Measurements from ENCODE around the gene PIGC.

The PIGC gene

GRCh38 chr1:172443666-172444453 is at the start of gene PIGC:
Gene PIGC (minus strand): TSS chr1:172444069. CDS start chr1:172442622, 1,447 bp downstream.
- peak within 1 kb of the TSS; percentile 8 to 96 (median 90) for H3K9ac ChIP-seq (ENCODE audit: low read length in 5 of 5)
- peaks cover 0 to 22% (median 21%) of the 10 kb centered on the region in 5 donors for H3K4me1 ChIP-seq (ENCODE audit: control insufficient read depth in 5 of 5, insufficient read depth in 5 of 5, low read length in 5 of 5)
- no peaks in the 10 kb centered on the region for H3K27me3 ChIP-seq (ENCODE audit: control insufficient read depth in 5 of 5, insufficient read depth in 4 of 5, low read length in 5 of 5)
- peak within 1 kb of the TSS; percentile 69 to 92 (median 85) for H3K4me3 ChIP-seq (ENCODE audit: low read depth in 1 of 5, low read length in 5 of 5)
- H3K36me3 ChIP-seq (ENCODE audit: control insufficient read depth in 5 of 5, insufficient read depth in 5 of 5, low read length in 5 of 5) = peaks cover 0 to 14% (median 5%) of the 10 kb centered on the region in 5 donors
- peak within 1 kb of the TSS; percentile 61 for H3K27ac ChIP-seq (ENCODE audit: low read depth, low read length)
- H3K9me3 ChIP-seq (ENCODE audit: control insufficient read depth in 5 of 5, low read length in 5 of 5) = no peaks in the 10 kb centered on the region

- Histone ChIP-seq H3K9me3 (ENCODE audit: control insufficient read depth in 5 of 5, low read length in 5 of 5) (no peaks in the 10 kb centered on the region), H3K4me1 (ENCODE audit: control insufficient read depth in 5 of 5, insufficient read depth in 5 of 5, low read length in 5 of 5) (no peaks in the 10 kb centered on the region), H3K27ac (ENCODE audit: low read depth, low read length) (no peak overlapping the region), H3K36me3 (ENCODE audit: control insufficient read depth in 5 of 5, insufficient read depth in 5 of 5, low read length in 5 of 5) (no peaks in the 10 kb centered on the region), H3K27me3 (ENCODE audit: control insufficient read depth in 5 of 5, insufficient read depth in 4 of 5, low read length in 5 of 5) (peaks cover 0 to 2% (median 0%) of the 10 kb centered on the region in 5 donors), H3K4me3 (ENCODE audit: low read depth in 1 of 5, low read length in 5 of 5) (no peak overlapping the region), H3K9ac (ENCODE audit: low read length in 5 of 5) (no peak overlapping the region)
Measured at GRCh38 chr1:172492421-172492820, 48.6 kb upstream of the PIGC start.

GRCh38 chr1:172489847-172490246 is 46.0 kb upstream of the PIGC start:
- Histone ChIP-seq H3K9me3 (ENCODE audit: control insufficient read depth in 5 of 5, low read length in 5 of 5) (no peaks in the 10 kb centered on the region), H3K4me3 (ENCODE audit: low read depth in 1 of 5, low read length in 5 of 5) (no peak overlapping the region), H3K27ac (ENCODE audit: low read depth, low read length) (no peak overlapping the region), H3K9ac (ENCODE audit: low read length in 5 of 5) (no peak overlapping the region), H3K4me1 (ENCODE audit: control insufficient read depth in 5 of 5, insufficient read depth in 5 of 5, low read length in 5 of 5) (no peaks in the 10 kb centered on the region), H3K36me3 (ENCODE audit: control insufficient read depth in 5 of 5, insufficient read depth in 5 of 5, low read length in 5 of 5) (no peaks in the 10 kb centered on the region), H3K27me3 (ENCODE audit: control insufficient read depth in 5 of 5, insufficient read depth in 4 of 5, low read length in 5 of 5) (peaks cover 0 to 4% (median 0%) of the 10 kb centered on the region in 5 donors)

- no peaks in the 10 kb centered on the region for H3K4me1 ChIP-seq (ENCODE audit: control insufficient read depth in 5 of 5, insufficient read depth in 5 of 5, low read length in 5 of 5)
- H3K9me3 ChIP-seq (ENCODE audit: control insufficient read depth in 5 of 5, low read length in 5 of 5) = no peaks in the 10 kb centered on the region
- no peak overlapping the region for H3K9ac ChIP-seq (ENCODE audit: low read length in 5 of 5)
- no peaks in the 10 kb centered on the region for H3K36me3 ChIP-seq (ENCODE audit: control insufficient read depth in 5 of 5, insufficient read depth in 5 of 5, low read length in 5 of 5)
- no peak overlapping the region for H3K27ac ChIP-seq (ENCODE audit: low read depth, low read length)
- peaks cover 0 to 4% (median 0%) of the 10 kb centered on the region in 5 donors for H3K27me3 ChIP-seq (ENCODE audit: control insufficient read depth in 5 of 5, insufficient read depth in 4 of 5, low read length in 5 of 5)
- no peak overlapping the region for H3K4me3 ChIP-seq (ENCODE audit: low read depth in 1 of 5, low read length in 5 of 5)
Measured at GRCh38 chr1:172488393-172488792, 44.5 kb upstream of the PIGC start.

- Histone ChIP-seq H3K9me3 (ENCODE audit: control insufficient read depth in 5 of 5, low read length in 5 of 5) (no peaks in the 10 kb centered on the region), H3K36me3 (ENCODE audit: control insufficient read depth in 5 of 5, insufficient read depth in 5 of 5, low read length in 5 of 5) (no peaks in the 10 kb centered on the region), H3K4me3 (ENCODE audit: low read depth in 1 of 5, low read length in 5 of 5) (no peak overlapping the region), H3K4me1 (ENCODE audit: control insufficient read depth in 5 of 5, insufficient read depth in 5 of 5, low read length in 5 of 5) (no peaks in the 10 kb centered on the region), H3K27me3 (ENCODE audit: control insufficient read depth in 5 of 5, insufficient read depth in 4 of 5, low read length in 5 of 5) (peaks cover 0 to 4% (median 0%) of the 10 kb centered on the region in 5 donors), H3K27ac (ENCODE audit: low read depth, low read length) (no peak overlapping the region), H3K9ac (ENCODE audit: low read length in 5 of 5) (no peak overlapping the region)
Measured at GRCh38 chr1:172487550-172487949, 43.7 kb upstream of the PIGC start.

- no peaks in the 10 kb centered on the region for H3K4me1 ChIP-seq (ENCODE audit: control insufficient read depth in 5 of 5, insufficient read depth in 5 of 5, low read length in 5 of 5)
- H3K9me3 ChIP-seq (ENCODE audit: control insufficient read depth in 5 of 5, low read length in 5 of 5) = no peaks in the 10 kb centered on the region
- peaks cover 0 to 4% (median 0%) of the 10 kb centered on the region in 5 donors for H3K27me3 ChIP-seq (ENCODE audit: control insufficient read depth in 5 of 5, insufficient read depth in 4 of 5, low read length in 5 of 5)
- H3K36me3 ChIP-seq (ENCODE audit: control insufficient read depth in 5 of 5, insufficient read depth in 5 of 5, low read length in 5 of 5) = no peaks in the 10 kb centered on the region
- H3K27ac ChIP-seq (ENCODE audit: low read depth, low read length) = no peak overlapping the region
- H3K9ac ChIP-seq (ENCODE audit: low read length in 5 of 5) = no peak overlapping the region
- no peak overlapping the region for H3K4me3 ChIP-seq (ENCODE audit: low read depth in 1 of 5, low read length in 5 of 5)
Measured at GRCh38 chr1:172486805-172487454, 43.1 kb upstream of the PIGC start.

- Histone ChIP-seq H3K9me3 (ENCODE audit: control insufficient read depth in 5 of 5, low read length in 5 of 5) (no peaks in the 10 kb centered on the region), H3K27me3 (ENCODE audit: control insufficient read depth in 5 of 5, insufficient read depth in 4 of 5, low read length in 5 of 5) (peaks cover 0 to 2% (median 0%) of the 10 kb centered on the region in 5 donors), H3K4me3 (ENCODE audit: low read depth in 1 of 5, low read length in 5 of 5) (no peak overlapping the region), H3K36me3 (ENCODE audit: control insufficient read depth in 5 of 5, insufficient read depth in 5 of 5, low read length in 5 of 5) (no peaks in the 10 kb centered on the region), H3K9ac (ENCODE audit: low read length in 5 of 5) (no peak overlapping the region), H3K27ac (ENCODE audit: low read depth, low read length) (no peak overlapping the region), H3K4me1 (ENCODE audit: control insufficient read depth in 5 of 5, insufficient read depth in 5 of 5, low read length in 5 of 5) (no peaks in the 10 kb centered on the region)
Measured at GRCh38 chr1:172485626-172486025, 41.8 kb upstream of the PIGC start.

- Histone ChIP-seq H3K9me3 (ENCODE audit: control insufficient read depth in 5 of 5, low read length in 5 of 5) (no peaks in the 10 kb centered on the region), H3K9ac (ENCODE audit: low read length in 5 of 5) (no peak overlapping the region), H3K4me1 (ENCODE audit: control insufficient read depth in 5 of 5, insufficient read depth in 5 of 5, low read length in 5 of 5) (no peaks in the 10 kb centered on the region), H3K27me3 (ENCODE audit: control insufficient read depth in 5 of 5, insufficient read depth in 4 of 5, low read length in 5 of 5) (peaks cover 0 to 2% (median 0%) of the 10 kb centered on the region in 5 donors), H3K4me3 (ENCODE audit: low read depth in 1 of 5, low read length in 5 of 5) (no peak overlapping the region), H3K36me3 (ENCODE audit: control insufficient read depth in 5 of 5, insufficient read depth in 5 of 5, low read length in 5 of 5) (no peaks in the 10 kb centered on the region), H3K27ac (ENCODE audit: low read depth, low read length) (no peak overlapping the region)
Measured at GRCh38 chr1:172484252-172484651, 40.4 kb upstream of the PIGC start.

- H3K36me3 ChIP-seq (ENCODE audit: control insufficient read depth in 5 of 5, insufficient read depth in 5 of 5, low read length in 5 of 5) = no peaks in the 10 kb centered on the region
- no peak overlapping the region for H3K9ac ChIP-seq (ENCODE audit: low read length in 5 of 5)
- no peak overlapping the region for H3K27ac ChIP-seq (ENCODE audit: low read depth, low read length)
- H3K4me1 ChIP-seq (ENCODE audit: control insufficient read depth in 5 of 5, insufficient read depth in 5 of 5, low read length in 5 of 5) = no peaks in the 10 kb centered on the region
- H3K4me3 ChIP-seq (ENCODE audit: low read depth in 1 of 5, low read length in 5 of 5) = no peak overlapping the region
- no peaks in the 10 kb centered on the region for H3K9me3 ChIP-seq (ENCODE audit: control insufficient read depth in 5 of 5, low read length in 5 of 5)
- H3K27me3 ChIP-seq (ENCODE audit: control insufficient read depth in 5 of 5, insufficient read depth in 4 of 5, low read length in 5 of 5) = peaks cover 0 to 2% (median 0%) of the 10 kb centered on the region in 5 donors
Measured at GRCh38 chr1:172483448-172483847, 39.6 kb upstream of the PIGC start.

GRCh38 chr1:172482044-172482443 is 38.2 kb upstream of the PIGC start:
- H3K27ac ChIP-seq (ENCODE audit: low read depth, low read length) = no peak overlapping the region
- no peaks in the 10 kb centered on the region for H3K36me3 ChIP-seq (ENCODE audit: control insufficient read depth in 5 of 5, insufficient read depth in 5 of 5, low read length in 5 of 5)
- peaks cover 0 to 1% (median 0%) of the 10 kb centered on the region in 5 donors for H3K27me3 ChIP-seq (ENCODE audit: control insufficient read depth in 5 of 5, insufficient read depth in 4 of 5, low read length in 5 of 5)
- no peaks in the 10 kb centered on the region for H3K9me3 ChIP-seq (ENCODE audit: control insufficient read depth in 5 of 5, low read length in 5 of 5)
- no peaks in the 10 kb centered on the region for H3K4me1 ChIP-seq (ENCODE audit: control insufficient read depth in 5 of 5, insufficient read depth in 5 of 5, low read length in 5 of 5)
- H3K4me3 ChIP-seq (ENCODE audit: low read depth in 1 of 5, low read length in 5 of 5) = no peak overlapping the region
- no peak overlapping the region for H3K9ac ChIP-seq (ENCODE audit: low read length in 5 of 5)

Data from subcutaneous abdominal adipose tissue (tissue), 5 donors.